HK-2 (cell line): Measurements from ENCODE around the gene ARX.
A peak's percentile ranks its signal among the peaks of the same experiment; 100 is the strongest.

Experiments used
- DNase-seq: peaks from one replicate; pipeline ENCODE4 v3.0.0-alpha.2; 2018; ENCODE audit not compliant: unreplicated experiment

The ARX gene

DNA sequence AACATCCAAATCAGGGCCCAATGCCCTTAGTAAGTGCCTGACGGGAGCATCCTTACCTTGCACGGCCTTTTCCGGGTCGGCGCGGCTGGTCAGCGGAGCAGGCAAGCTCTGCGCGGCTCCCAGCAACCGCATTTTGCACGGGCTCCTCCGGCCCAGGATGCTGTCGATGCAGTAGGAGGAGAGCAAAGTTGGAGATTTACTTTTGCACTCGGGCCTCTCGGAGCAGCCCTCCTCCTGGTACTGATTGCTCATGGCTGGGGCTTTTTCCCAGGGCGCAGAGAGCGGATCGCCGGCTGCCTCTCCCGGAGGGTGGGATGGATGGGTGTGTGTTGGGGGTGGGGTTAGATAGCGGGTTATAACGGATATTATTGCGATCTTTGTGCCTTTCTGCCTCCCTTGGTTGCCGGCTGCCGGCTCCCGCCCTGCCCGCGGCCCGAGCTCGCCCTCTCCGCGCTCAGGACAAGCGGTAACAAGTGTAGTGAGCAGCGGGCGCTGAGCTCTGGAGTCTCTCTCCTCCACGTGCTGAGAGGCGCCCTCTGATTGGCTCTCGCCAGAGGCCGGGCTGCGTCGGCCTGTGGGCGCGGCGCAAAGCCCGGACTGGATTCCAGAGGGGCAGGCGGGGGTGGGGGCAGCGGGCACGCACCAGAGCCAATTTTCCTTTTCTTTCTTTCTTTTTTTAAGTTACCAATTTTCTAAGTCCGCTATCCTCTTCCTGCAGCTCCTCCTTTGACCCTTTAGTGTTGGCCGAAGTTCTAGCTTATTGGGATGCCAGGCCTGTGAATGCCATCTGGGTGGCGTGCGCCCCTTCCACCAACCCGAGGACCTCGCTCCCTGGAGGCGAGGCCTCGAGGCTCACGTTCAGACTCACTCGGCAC lies at the start of gene ARX:
Gene ARX (minus strand): TSS at position 480 of the 875 bp plus-strand sequence. CDS start 228 bp downstream, at position 252.
- DNase-seq: peak; percentile 72

DNA sequence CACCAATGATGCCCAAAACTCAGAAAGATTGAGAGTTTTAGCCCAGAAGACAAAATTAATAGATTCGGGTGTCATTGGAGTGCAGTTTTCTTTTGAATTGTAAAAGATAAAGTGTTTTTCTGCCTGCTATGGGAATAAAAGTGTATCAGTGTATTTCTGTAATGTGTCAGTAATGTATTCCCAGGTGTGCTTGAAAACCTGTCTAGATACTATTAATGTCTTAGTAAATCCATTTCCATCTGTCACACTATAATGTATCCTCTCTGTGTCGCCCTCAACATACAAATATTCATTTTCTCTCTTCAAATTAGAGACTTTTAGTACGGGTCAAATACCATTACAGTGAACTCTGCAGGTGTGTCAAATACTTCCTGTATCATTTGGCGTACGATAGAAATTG lies 43.5 kb upstream of the ARX start:
- no peak for DNase-seq

GRCh38 chrX:25052798-25053534 lies 37.2 kb upstream of the ARX start:
- DNase-seq: no peak

- no peak for DNase-seq
Measured at GRCh38 chrX:25049971-25050370, 34.2 kb upstream of the ARX start.

- no peak for DNase-seq
Measured at GRCh38 chrX:25049357-25049756, 33.6 kb upstream of the ARX start.

- DNase-seq: no peak
Measured at GRCh38 chrX:25048178-25048577, 32.4 kb upstream of the ARX start.

DNA sequence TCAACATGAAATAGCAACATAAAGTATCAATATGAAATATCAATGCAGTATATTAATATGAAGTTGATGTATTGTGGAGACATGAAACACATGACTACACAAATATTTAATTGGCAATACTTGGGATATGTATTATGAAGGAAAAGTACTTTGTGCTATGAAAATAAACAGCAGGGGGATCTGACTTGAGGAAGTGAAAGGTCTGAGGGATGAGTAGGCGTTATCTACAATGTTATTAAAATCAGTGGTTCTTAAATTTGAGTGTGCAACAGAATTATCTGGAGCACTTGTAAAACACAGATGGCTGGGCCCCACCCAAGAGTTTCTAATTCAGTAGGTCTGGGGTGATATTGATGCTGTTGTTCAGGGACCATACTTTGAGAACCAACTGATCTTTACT lies 27.4 kb upstream of the ARX start:
- no peak for DNase-seq

GRCh38 chrX:25039036-25039435 lies 23.3 kb upstream of the ARX start:
- DNase-seq: no peak

- DNase-seq: no peak
Measured at GRCh38 chrX:25034889-25035288, 19.1 kb upstream of the ARX start.

- DNase-seq: no peak
Measured at GRCh38 chrX:25029288-25029825, 13.6 kb upstream of the ARX start.

DNA sequence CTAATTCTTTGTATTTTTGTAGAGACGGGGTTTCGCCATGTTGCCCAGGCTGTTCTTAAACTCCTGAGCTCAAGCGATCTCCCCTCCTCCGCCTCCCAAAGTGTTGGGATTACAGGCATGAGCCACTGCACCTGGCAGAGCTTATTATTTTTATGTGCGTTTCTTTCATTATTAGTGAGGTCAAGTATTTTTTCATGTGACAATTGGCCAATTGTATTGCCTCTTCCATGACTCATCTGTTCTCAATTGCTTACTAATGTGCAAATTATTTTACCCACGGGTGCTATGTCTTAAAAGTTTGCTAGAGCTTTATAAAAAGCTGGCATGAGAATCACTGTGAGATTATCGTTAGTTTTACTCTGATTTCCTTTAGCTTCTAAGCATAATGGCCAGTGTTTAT lies 13.0 kb upstream of the ARX start:
- DNase-seq: no peak

GRCh38 chrX:25026576-25026975 lies 10.8 kb upstream of the ARX start:
- DNase-seq: no peak

DNA sequence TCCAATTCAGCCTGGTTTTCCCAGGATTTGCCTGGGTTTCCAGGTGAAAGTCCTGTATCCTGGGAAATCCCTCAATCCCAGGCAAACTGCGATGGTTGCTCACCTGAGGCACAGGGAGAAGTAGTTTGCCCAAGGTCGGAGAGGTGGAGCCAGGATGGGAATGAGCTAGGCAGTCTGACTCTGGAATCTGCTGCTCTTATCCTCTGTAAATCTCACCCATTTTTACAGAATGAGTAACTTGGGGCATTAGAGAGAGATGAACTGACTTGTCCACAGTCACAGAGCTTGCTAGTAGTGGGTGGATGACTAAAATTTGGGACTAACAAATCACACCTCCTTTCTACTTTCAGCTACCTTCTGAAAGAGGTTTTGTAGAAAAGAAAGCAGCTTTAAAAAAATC lies 9.8 kb upstream of the ARX start:
- no peak for DNase-seq

GRCh38 chrX:25023908-25024307 lies 8.1 kb upstream of the ARX start:
- DNase-seq: no peak

- DNase-seq: no peak
Measured at GRCh38 chrX:25022499-25023325, 6.9 kb upstream of the ARX start.

DNA sequence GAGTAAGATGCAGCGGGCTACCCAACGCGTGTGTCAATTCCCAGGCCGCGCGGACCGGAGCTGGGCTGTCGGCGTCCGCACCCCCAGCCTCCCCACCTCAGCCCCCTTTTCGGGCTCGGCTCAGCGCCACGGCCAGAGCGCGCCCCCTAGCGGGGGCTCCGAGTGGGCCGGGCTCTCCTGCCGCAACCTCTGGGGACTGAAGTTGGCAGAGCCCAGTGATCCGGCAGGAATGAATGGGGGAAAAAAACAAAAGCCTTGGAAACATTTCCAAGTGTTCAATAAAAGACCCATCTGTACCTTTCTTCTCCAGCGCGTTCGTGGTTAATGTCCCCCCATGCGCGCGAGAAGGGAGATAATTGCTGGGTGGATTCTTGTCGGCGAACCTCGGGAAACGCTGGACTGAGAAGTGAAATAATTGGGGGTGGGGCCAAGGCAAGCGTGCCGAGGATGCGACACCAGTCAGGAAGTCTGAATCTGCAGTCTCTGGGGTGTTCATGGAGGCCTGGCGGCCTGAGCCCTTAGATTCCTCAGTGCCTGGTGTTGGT lies 5.2 kb upstream of the ARX start:
- peak; percentile 40 for DNase-seq

- DNase-seq: no peak
Measured at GRCh38 chrX:25020391-25020904, 4.7 kb upstream of the ARX start.

- no peak for DNase-seq
Measured at GRCh38 chrX:25019707-25020390, 4.1 kb upstream of the ARX start.

GRCh38 chrX:25018682-25019081 lies 2.9 kb upstream of the ARX start:
- DNase-seq: no peak

DNA sequence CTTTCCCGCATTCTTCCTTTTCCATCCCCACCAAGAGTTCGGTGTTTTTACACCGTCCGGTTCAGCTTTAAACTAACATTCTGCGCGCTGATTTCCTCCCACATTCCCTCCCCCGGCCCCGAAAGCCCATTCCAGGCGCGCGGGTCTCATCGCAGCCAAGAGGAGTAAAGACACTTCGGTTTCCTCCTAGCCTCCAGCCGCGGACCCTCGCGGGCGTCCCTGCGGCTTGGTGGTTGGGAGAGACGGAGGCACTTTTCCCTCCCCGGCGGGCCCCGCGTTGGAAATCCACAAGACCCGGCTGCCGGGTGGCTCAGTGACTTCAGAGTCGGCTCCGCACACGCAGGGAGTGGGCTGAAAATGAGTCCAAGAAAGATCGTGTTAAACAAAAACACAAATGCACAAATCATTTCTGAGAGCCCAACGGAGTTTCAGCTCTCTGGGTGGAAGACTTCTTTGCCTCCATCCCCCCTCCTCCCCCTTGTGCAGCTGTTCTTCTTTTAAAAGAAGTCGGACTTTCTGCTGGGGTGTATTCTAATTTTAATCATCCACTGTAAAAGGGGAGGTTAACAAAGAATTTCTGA lies 2.0 kb upstream of the ARX start:
- no peak for DNase-seq
